HG02623 (cell line): ENCODE measurements around the gene CKLF.

Source experiments
- ATAC-seq: cut with Tn5 transposase; IDR thresholded peaks from one replicate; pipeline ENCODE4 v1.9.1; 2021; ENCODE audit warnings: moderate library complexity; ENCODE audit not compliant: unreplicated experiment

Gene CKLF

DNA sequence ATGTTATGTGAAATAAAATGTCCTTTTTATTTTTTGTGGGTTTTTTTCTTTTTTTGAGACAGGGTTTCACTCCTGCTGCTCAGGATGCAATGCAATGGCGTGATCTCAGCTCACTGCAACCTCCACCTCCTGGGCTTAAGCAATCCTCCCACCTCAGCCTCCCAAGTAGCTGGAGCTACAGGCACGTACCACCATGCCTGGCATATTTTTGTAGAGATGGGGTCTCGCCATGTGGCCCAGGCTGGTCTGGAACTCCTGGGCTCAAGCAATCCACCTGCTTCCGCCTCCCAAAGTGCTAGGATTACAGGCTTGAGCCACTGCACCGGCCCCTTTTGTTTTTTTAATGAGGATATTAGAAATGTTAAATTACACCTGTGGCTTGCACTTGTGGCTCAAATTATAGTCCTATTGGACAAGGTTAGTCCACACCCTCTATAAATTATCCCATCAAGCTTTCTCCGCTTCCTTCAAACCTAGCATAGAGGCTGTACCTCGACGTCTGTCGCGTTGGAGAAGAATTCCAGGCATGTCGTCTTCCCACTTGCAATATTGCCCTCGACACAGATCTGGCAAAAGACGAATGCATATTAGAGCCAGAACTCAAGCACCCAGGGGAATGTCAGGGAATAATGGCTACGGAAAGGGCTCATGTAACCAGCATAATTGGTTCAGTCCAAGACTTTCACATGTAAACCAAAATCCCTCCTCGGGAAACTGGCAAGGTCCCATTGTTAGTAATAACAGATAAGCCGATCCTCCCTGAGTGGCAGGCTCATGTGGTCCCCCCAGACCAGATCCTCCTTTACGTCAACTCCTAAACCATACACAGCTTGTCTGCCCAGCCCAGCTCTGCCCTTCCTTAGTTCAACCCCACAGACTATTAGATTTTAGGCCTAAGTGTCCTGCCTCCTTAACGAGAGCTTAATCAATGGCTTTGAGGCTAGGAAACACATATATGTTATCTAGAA is 10.7 kb upstream of the CKLF start:
- ATAC-seq, result no peak

- ATAC-seq, result no peak
Observed at GRCh38 chr16:66542396-66542795, 10.0 kb upstream of the CKLF start.

GRCh38 chr16:66543541-66543940 is 8.8 kb upstream of the CKLF start:
- ATAC-seq, result no peak

DNA sequence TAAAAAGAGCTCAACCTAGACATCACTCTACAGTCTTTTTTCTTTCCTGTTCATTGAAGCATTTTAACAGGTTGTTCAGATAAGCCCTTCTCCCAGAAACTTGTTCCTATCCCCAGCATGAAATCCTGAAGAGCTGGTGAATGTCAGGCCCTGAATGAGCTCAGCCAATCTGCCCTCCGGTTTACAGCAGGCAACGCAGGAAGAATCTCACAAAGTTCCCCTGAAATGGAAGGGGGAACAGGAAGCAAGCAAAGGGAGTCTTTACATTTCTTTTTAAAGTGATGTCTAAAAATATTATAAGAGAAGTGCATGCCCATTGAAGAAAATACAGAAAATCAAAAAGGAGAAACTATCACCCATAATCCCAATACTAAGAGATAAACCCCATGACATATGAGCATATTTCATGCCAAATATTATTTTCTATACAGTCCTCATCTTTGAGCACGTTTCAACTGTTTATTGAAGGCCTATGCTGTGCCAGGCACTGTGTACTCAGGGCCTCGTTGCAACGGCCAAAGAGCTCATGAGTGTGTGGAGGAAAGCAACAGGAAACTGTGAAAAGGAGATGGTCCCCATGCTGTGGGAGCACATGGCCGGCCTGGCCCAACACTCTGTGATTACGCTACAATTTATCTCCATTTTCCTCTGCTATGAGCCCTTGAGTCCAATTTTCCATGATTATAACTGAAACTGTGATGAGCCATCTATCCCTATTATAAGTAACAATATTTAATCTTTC is 8.2 kb upstream of the CKLF start:
- no peak for ATAC-seq

DNA sequence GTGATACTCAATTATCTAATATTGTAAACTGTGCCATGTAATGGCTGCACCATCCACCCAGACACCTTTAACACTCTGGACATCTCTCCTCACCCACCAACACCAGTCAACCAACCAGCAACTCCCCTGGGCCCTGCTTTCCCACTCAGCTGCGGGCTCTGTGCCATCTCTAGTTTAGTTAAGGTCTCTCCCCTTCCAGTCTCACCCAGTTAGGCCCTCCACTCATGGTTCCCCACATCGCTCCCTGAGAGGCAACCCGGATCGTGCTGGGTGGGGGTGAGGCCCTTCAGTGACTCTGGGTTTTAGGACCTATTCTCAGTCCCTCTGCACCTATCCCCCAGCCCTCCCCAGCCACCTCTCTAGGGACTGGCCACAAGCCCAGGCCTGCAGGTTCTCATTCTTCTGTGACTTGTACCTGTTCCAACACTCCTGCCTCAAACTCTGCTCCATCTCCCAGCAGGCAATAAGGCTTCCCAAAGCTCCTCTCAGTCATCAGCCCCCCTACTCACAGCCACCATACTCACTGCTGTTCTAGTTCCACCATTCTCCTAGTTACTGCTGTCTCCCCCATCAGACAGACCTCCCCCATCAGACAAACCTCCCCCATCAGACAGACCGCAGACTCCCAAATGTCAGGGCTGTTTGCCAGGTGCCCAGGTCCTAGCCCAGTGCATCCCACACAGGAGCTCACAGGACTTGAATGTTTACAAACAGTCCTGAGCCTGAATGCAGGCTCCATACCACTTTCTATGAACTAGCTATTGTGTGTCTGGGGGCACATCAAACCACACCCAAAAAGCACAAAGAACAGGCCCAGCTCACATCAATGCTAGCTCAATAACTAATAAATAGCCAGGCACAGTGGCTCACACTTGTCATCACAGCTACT is 5.0 kb upstream of the CKLF start:
- no peak for ATAC-seq

DNA sequence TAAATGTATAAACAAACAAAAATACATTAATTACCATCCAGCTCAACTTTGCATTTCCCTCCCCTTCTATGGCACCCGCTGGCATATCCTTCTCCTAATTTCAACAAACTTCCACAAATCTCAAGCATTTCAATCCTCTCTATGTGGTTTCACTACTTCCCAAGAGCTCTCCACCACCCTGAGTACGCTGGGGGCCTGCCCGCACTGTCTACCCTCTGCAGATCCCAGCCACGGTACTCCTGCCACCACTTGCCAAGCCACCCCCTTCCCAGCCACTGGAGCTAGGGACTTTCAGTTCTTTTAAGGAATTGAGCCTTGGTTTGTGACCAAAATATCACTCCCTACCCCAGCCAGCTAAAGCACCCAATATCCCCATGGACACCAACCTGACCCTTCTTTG is 4.3 kb upstream of the CKLF start:
- ATAC-seq, result no peak

DNA sequence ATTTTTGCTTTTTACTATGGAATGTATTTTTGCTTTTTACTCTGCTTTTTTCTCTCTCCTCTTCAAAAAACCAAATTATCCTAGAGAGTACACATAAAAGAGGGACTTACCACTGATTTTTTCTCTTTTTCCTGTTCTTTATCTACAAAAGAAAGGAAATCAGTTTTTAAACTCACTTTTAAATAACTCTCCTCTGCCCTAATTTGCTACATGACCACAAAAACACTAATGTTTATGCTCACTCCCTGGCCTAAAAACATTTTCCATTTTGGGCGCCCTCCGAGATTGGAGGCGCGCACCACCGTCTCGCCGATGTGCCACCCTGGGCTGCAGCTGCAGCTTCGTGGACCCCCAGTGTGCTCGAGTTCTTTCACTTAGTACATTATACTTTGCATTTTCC is 3.5 kb upstream of the CKLF start:
- ATAC-seq, result no peak

GRCh38 chr16:66549284-66550131 is 2.9 kb upstream of the CKLF start, which contains the start of gene TK2:
Gene TK2, minus strand, starts transcription at chr16:66550122. Its CDS starts 61 bp downstream, at chr16:66550061.
- no peak for ATAC-seq

- no peak for ATAC-seq
Observed at GRCh38 chr16:66551348-66551759, 1.0 kb upstream of the CKLF start.

DNA sequence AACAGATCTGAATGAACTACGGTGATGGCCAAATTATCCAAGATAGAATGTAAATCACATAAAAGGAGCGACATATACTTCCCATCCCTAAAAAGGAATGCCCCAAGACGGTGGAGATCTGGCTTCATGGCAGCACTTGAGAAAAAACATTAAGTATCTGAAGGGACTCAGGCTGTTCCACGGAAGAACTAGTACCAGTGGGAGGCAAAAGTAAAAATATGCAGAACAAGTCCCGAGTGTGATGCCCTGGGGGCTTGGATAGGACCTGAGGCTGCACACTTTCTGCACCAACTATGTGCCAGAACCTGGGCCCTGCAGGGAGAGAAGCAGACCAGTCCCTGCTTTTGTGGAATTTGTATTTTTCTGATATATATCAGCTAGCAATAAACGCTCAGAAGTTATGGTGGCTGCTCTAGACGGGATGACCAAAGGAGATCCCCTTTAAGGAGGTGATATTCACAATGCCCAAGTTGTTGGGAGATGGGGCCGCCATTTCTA is 539 bp upstream of the CKLF start:
- ATAC-seq, result no peak

GRCh38 chr16:66553223-66553622 is 847 bp downstream of the CKLF start:
- ATAC-seq, result no peak

DNA sequence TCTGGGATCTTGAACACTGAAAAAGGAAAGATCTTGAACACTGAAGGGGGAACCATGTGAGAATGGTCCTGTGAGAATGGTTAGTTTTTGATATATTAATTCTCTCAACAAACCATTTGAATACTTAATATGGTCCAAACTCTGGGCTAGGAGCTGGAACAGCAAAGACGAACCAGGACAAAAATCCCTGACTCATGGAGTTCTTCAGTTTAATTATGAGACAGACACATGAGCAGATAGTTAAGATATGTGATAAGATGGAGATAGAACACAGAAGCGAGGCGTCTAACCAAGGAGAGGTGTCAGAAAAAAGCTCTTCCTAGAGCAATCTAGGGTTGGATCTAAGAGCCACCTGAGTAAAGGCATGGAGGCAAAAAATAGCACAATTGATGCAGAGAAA is 1.6 kb downstream of the CKLF start:
- no peak for ATAC-seq

DNA sequence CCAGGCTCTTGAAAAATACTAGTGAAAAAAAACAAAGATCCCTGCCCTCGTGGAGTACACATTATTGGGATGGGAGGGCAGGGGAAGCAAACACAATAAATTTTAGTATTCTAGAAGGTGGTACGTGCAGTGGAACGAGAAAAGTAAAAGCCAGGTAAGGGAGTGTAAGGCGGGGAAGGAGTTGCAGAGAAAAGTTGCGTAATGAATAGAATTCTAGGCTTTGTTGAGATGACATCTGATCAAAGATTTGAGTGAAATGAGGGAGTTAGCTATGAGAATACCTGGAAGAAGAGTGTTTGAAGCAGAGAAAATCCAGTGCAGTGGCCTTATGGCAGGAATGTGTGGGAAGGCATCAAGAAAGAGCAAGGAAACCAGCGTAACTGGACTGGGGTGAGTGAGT is 2.1 kb downstream of the CKLF start:
- ATAC-seq, result no peak

DNA sequence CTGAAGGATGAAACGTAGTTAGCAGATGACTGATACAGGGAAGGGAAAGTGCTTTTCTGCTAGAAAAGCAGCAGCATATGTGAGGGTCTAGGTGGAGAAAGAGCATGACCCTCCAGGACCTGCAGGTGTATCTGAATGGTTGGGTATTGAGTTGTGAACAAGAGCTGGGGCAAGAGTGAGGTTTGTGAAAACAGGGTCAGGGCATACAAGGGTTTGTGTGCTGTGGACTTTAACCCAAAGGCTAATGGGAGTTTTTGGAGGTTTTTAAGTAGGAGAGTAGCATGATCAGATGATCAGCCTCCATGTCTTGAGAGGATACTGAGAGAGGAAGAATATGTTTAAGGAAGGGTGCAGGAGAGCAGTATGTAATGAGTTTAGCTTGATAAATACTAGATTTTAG is 7.7 kb downstream of the CKLF start:
- ATAC-seq, result no peak

DNA sequence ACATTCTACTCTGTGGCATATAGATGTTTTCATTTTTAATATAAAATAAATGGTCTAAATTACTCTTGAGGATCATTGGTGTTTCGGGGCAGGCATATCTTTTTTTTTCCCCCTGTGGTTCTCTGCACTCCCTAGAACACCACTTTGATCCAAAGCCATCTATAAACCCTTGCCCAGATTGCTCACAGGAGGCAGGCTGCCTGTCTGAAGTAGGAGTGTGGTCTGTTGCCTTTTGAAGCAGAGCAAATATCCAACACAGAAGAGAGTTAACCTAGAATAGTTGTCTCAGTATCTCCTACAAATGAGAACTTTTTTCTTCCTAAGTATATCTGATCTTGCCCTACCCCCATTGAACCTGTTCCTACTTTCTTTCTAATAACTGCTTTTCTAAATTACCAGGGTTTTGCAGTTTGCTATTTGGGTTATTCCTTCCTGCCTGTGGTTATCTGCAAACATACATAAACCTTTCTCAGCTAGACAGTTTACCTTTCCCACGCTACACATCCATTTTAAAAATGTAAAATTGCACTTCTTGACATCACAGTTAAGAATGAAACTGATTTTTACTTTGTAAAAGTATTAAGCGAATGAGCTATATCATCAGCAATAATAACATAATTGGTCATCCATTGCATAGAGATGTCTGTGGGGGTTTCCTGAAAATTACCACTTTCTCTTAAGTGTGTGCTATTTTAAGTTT is 9.2 kb downstream of the CKLF start:
- ATAC-seq, result no peak

DNA sequence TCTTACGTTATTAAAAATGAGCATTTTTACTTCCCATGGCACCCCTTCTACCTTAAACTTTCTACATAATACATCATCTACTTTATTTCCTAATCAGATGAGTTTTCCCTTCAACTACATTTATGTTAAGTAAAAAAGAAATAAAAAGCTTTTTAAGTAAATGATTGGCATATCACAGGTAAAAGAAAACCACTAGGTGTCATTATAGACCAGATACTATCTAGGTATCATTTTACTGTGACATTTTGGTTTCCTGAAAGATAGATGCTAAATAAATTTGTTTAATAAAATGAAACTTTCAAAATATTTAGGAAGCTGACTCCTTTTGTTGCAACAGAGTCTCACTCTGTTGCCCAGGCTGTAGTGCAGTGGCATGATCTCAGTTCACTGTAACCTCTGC is 10.0 kb downstream of the CKLF start:
- no peak for ATAC-seq

DNA sequence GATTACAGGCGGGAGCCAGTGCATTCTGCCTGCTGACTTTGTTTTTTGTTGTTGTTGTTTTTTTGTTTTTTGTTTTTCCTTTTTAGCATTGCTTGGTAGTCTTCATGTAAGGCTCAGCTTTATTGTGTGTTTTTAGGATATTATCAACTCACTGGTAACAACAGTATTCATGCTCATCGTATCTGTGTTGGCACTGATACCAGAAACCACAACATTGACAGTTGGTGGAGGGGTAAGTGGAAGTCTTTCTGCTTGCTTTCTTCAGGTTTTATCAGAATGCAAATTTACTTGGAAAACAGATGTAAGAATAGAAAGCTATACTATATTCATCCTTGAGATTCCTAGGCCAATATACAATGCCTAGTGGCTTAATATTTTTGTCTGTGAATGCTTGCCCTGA is 10.6 kb downstream of the CKLF start:
- no peak for ATAC-seq

DNA sequence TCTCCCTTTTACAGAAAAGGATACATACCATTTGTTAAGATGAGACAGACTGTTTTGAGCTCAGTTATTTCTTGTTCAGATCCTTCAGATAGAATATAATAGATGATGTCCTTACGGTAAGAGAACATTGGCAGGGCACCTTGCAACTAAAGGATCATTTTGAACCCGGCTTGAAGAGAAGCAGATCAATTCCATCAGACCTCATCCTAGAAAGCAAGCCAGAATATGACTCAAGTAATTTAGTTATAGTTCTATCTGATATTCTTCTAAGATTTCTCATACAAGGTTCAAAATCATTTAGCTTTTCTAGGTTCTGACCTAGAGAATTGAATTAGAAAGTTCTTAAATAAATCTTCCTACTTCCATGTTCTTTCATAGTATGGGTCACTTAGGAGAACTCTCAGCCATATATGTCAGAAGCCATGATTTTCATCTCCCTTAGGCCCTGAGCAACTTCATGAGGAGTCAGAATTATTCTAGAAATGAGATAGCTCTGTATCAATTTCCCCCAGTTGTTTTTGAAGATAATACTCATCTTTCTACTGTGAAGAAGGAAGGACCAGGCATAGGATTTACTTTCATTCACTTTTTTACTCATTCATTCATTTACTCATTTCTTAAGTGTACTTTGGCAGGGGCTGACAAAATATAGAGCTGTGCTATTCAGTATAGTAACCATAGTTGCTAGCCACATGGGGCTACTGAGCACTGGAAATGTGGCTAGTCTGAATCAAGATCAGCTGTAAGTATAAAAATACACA is 11.4 kb downstream of the CKLF start:
- no peak for ATAC-seq
